NCI-H2196 treated with DMSO at 0.1 percent for 48 hours (cell line): ENCODE data around the gene ATP2B2.

Experiments
- DNase-seq: peaks from one replicate; lab custom pipeline; 2025; ENCODE audit not compliant: unreplicated experiment; lab: John Stamatoyannopoulos, UW

Gene ATP2B2

GRCh38 chr3:10453431-10454163 is 51.8 kb downstream of the ATP2B2 start:
- DNase-seq: no peak

GRCh38 chr3:10450494-10451440 is 54.6 kb downstream of the ATP2B2 start:
- no peak for DNase-seq

GRCh38 chr3:10449436-10449835 is 56.0 kb downstream of the ATP2B2 start:
- DNase-seq: no peak

GRCh38 chr3:10448544-10448943 is 56.8 kb downstream of the ATP2B2 start:
- DNase-seq: no peak

GRCh38 chr3:10447527-10448260 is 57.7 kb downstream of the ATP2B2 start:
- DNase-seq: no peak

GRCh38 chr3:10447110-10447509 is 58.3 kb downstream of the ATP2B2 start:
- no peak for DNase-seq

- no peak for DNase-seq
Observed at GRCh38 chr3:10445561-10446175, 59.7 kb downstream of the ATP2B2 start.

- DNase-seq: no peak
Observed at GRCh38 chr3:10444511-10444910, 60.9 kb downstream of the ATP2B2 start.

- DNase-seq: no peak
Observed at GRCh38 chr3:10444110-10444429, 61.3 kb downstream of the ATP2B2 start.

- no peak for DNase-seq
Observed at GRCh38 chr3:10443272-10444109, 61.9 kb downstream of the ATP2B2 start.

- DNase-seq: no peak
Observed at GRCh38 chr3:10442151-10442795, 63.1 kb downstream of the ATP2B2 start.

GRCh38 chr3:10440684-10441083 is 64.7 kb downstream of the ATP2B2 start:
- no peak for DNase-seq

GRCh38 chr3:10438902-10439610 is 66.3 kb downstream of the ATP2B2 start:
- DNase-seq: no peak

GRCh38 chr3:10437995-10438901 is 67.1 kb downstream of the ATP2B2 start:
- DNase-seq: no peak

GRCh38 chr3:10437272-10437994 is 68.0 kb downstream of the ATP2B2 start:
- DNase-seq: no peak

- no peak for DNase-seq
Observed at GRCh38 chr3:10435850-10436249, 69.5 kb downstream of the ATP2B2 start.

- no peak for DNase-seq
Observed at GRCh38 chr3:10434938-10435336, 70.4 kb downstream of the ATP2B2 start.
